Measurements from ENCODE around the gene OAS2.

Gene OAS2

GRCh38 chr12:113058553-113058952, 80.2 kb downstream of the OAS2 start:
- H3K4me2 ChIP-seq, result peak overlapping the region; percentile 94
- H3K27ac ChIP-seq, result no peak overlapping the region

GRCh38 chr12:113059071-113059595, 80.8 kb downstream of the OAS2 start:
- no peak overlapping the region for H3K27ac ChIP-seq
- H3K36me3 ChIP-seq, result no peaks in the 10 kb centered on the region; the same call in 1 of the 2 replicates
- peaks cover 90% of the 10 kb centered on the region for H3K4me1 ChIP-seq
- no peak overlapping the region for H3K9ac ChIP-seq
- no peak for TF ChIP-seq Cebpa-rat (IDR thresholded peaks at IDR 0.05)
- peak overlapping the region; percentile 91; the same call in 1 of the 2 replicates for H3K4me3 ChIP-seq
- peak overlapping the region; percentile 94 for H3K4me2 ChIP-seq
- no peaks in the 10 kb centered on the region for H3K9me3 ChIP-seq
- peaks cover 26% of the 10 kb centered on the region; the same call in 1 of the 2 replicates for H3K27me3 ChIP-seq
- peaks cover 58% of the 10 kb centered on the region for H4K20me1 ChIP-seq

More at GRCh38 chr12:113058553-113058952, 80.2 kb downstream of the OAS2 start:
- peaks cover 26% of the 10 kb centered on the region; the same call in 1 of the 2 replicates for H3K27me3 ChIP-seq
- peaks cover 89% of the 10 kb centered on the region for H3K4me1 ChIP-seq
- no peaks in the 10 kb centered on the region for H3K9me3 ChIP-seq
- no peaks in the 10 kb centered on the region; the same call in 1 of the 2 replicates for H3K36me3 ChIP-seq
- peaks cover 52% of the 10 kb centered on the region for H4K20me1 ChIP-seq
- peak overlapping the region; percentile 91; the same call in 1 of the 2 replicates for H3K4me3 ChIP-seq
- no peak for TF ChIP-seq Cebpa-rat (IDR thresholded peaks at IDR 0.05)
- H3K9ac ChIP-seq, result no peak overlapping the region

- Histone ChIP-seq H4K20me1 (peaks cover 71% of the 10 kb centered on the region), H3K4me2 (peak overlapping the region; percentile 94), H3K4me1 (peaks cover 90% of the 10 kb centered on the region), H3K36me3 (no peaks in the 10 kb centered on the region; the same call in 1 of the 2 replicates), H3K9me3 (no peaks in the 10 kb centered on the region), H3K4me3 (no peak overlapping the region), H3K27me3 (peaks cover 24% of the 10 kb centered on the region; the same call in 1 of the 2 replicates), H3K27ac (no peak overlapping the region), H3K9ac (no peak overlapping the region)
- TF ChIP-seq Cebpa-rat (IDR thresholded peaks at IDR 0.05), result no peak
Observed at GRCh38 chr12:113060336-113060960, 82.1 kb downstream of the OAS2 start.

- no peak overlapping the region for H3K4me3 ChIP-seq
- no peaks in the 10 kb centered on the region; the same call in 1 of the 2 replicates for H3K36me3 ChIP-seq
- no peak for TF ChIP-seq Cebpa-rat (IDR thresholded peaks at IDR 0.05)
- H4K20me1 ChIP-seq, result peaks cover 78% of the 10 kb centered on the region
- 0 out of 2 replicates have a peak overlapping the region, but pooled peaks have one; percentile 0 for H3K27ac ChIP-seq
- peak overlapping the region; percentile 94 for H3K4me2 ChIP-seq
- H3K4me1 ChIP-seq, result peaks cover 86% of the 10 kb centered on the region
- H3K9me3 ChIP-seq, result no peaks in the 10 kb centered on the region
- no peak overlapping the region for H3K9ac ChIP-seq
- peaks cover 16% of the 10 kb centered on the region; the same call in 1 of the 2 replicates for H3K27me3 ChIP-seq
Observed at GRCh38 chr12:113061061-113061694, 82.9 kb downstream of the OAS2 start.
